ENCODE measurements around the gene AHSP.

DNA sequence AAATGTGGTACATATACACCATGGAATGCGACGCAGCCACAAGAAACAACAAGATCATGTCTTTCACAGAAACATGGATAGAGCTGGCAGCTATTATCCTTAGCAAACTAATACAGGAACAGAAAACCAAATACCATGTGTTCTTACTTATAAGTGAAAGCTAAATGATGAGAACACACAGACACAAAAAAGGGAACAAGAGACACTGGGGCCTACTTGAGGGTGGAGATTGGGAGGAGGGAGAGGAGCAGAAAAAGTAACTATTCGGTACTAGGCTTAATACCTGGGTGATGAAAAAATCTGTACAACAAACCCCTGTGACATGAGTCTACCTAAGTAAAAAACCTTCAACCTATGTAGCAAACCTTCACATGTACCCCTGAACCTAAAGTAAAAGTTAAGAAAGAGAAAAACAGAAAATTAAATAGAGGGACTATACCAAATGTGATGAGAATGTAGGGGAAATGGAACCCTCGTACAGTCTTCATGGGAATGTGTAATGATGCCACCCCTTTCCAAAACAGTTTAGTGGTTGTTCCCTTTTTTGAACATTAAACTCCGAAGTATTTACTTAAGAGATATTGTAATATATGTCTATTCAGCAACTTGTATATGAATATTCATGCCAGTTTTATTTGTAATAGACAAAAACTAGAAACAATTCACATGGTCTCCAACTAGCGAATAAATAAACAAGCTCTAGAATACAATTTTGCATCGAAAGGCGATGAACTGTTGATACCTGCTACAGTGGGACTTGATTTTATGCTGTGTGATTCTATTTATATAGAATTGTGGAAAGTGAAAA lies 33.9 kb downstream of the AHSP start:
- no peak for TF ChIP-seq ZFP41 (tag by site-specific recombination; IDR thresholded peaks at IDR 0.05; ENCODE audit: borderline replicate concordance)
- TF ChIP-seq, protein P1, sequence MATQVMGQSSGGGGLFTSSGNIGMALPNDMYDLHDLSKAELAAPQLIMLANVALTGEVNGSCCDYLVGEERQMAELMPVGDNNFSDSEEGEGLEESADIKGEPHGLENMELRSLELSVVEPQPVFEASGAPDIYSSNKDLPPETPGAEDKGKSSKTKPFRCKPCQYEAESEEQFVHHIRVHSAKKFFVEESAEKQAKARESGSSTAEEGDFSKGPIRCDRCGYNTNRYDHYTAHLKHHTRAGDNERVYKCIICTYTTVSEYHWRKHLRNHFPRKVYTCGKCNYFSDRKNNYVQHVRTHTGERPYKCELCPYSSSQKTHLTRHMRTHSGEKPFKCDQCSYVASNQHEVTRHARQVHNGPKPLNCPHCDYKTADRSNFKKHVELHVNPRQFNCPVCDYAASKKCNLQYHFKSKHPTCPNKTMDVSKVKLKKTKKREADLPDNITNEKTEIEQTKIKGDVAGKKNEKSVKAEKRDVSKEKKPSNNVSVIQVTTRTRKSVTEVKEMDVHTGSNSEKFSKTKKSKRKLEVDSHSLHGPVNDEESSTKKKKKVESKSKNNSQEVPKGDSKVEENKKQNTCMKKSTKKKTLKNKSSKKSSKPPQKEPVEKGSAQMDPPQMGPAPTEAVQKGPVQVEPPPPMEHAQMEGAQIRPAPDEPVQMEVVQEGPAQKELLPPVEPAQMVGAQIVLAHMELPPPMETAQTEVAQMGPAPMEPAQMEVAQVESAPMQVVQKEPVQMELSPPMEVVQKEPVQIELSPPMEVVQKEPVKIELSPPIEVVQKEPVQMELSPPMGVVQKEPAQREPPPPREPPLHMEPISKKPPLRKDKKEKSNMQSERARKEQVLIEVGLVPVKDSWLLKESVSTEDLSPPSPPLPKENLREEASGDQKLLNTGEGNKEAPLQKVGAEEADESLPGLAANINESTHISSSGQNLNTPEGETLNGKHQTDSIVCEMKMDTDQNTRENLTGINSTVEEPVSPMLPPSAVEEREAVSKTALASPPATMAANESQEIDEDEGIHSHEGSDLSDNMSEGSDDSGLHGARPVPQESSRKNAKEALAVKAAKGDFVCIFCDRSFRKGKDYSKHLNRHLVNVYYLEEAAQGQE (tag by site-specific recombination; IDR thresholded peaks at IDR 0.05) = no peak
